PC-9 (cell line): ENCODE results near the gene BET1. TPM values are rescaled to one million over a fixed set of nuclear protein-coding genes. Genes with fewer than 3 reads are reported as not detected.

ENCODE experiments used
- BruUV-seq: library from RNA; stranded (reverse); fragments of 400-500 nt; replicated peaks from 2 replicates; lab custom pipeline; 2021; lab: Mats Ljungman, UMichigan
- CTCF ChIA-PET: fragments of 300-600 bp; sonication (Branson Sonifier 250); formaldehyde crosslinking; loops from one replicate; lab custom pipeline; 2022; ENCODE audit warnings: antibody characterized with exemption; lab: Charles Lee
- POLR2A ChIA-PET: fragments of 300-600 bp; sonication (Branson Sonifier 250); formaldehyde crosslinking; loops from one replicate; lab custom pipeline; 2022; ENCODE audit warnings: antibody characterized with exemption; ENCODE audit not compliant: unreplicated experiment; lab: Charles Lee
- DNase-seq, 2 experiments: peaks; one replicate each; pipeline versions ENCODE4 v3.0.0 to v3.0.0-alpha.2; 2015 to 2022; ENCODE audit warnings: mixed read lengths in 1 of 2
- H2AFZ ChIP-seq: fragments of 200-600 bp; sonication (generic); 2 replicates; pipeline ENCODE4 v1.8.1; 2017; ENCODE audit warnings: antibody characterized with exemption
- H3F3A ChIP-seq: fragments of 200-600 bp; sonication (generic); 2 replicates; pipeline ENCODE4 v1.8.1; 2017; ENCODE audit warnings: antibody characterized with exemption, mild to moderate bottlenecking, low read depth; ENCODE audit not compliant: insufficient read depth
- H3K27ac ChIP-seq: fragments of 200-600 bp; sonication (generic); 2 replicates; pipeline ENCODE4 v1.6.1; 2016; ENCODE audit warnings: mixed run types
- H3K27me3 ChIP-seq: fragments of 200-600 bp; sonication (generic); 2 replicates; pipeline ENCODE4 v1.6.1; 2016; ENCODE audit warnings: low read depth, mixed run types; ENCODE audit not compliant: insufficient read depth
- H3K36me3 ChIP-seq: fragments of 200-600 bp; sonication (generic); 2 replicates; pipeline ENCODE4 v1.6.1; 2016; ENCODE audit warnings: low read depth, mixed run types
- H3K4me1 ChIP-seq: fragments of 200-600 bp; sonication (generic); replicated peaks from 2 replicates; pipeline ENCODE4 v1.6.1; 2016; ENCODE audit warnings: mixed run types; ENCODE audit not compliant: insufficient read depth
- H3K4me2 ChIP-seq: fragments of 200-600 bp; sonication (generic); 2 replicates; pipeline ENCODE4 v1.6.1; 2017; ENCODE audit warnings: mixed run types
- H3K4me3 ChIP-seq: fragments of 200-600 bp; sonication (generic); 2 replicates; pipeline ENCODE4 v1.6.1; 2016; ENCODE audit warnings: mixed run types
- H3K79me2 ChIP-seq: fragments of 200-600 bp; sonication (generic); 2 replicates; pipeline ENCODE4 v1.6.1; 2017; ENCODE audit warnings: low read depth, mixed run types
- H3K9me2 ChIP-seq: fragments of 200-600 bp; sonication (generic); 2 replicates; pipeline ENCODE4 v1.8.1; 2017; ENCODE audit warnings: mild to moderate bottlenecking; ENCODE audit not compliant: insufficient read depth
- H3K9me3 ChIP-seq: fragments of 200-600 bp; sonication (generic); 2 replicates; pipeline ENCODE4 v1.8.1; 2016; ENCODE audit warnings: low read depth; ENCODE audit not compliant: insufficient read depth
- H4K20me1 ChIP-seq: fragments of 200-600 bp; sonication (generic); 2 replicates; pipeline ENCODE4 v1.8.1; 2017; ENCODE audit not compliant: insufficient read depth
- EZH2 ChIP-seq: fragments of 200-600 bp; sonication (generic); IDR thresholded peaks from 2 replicates; pipeline ENCODE4 v1.8.0; 2017; ENCODE audit warnings: antibody characterized with exemption, low read depth
- intact Hi-C: fragments of 100-400 bp; cut with micrococcal nuclease; formaldehyde crosslinking; loops from one replicate; pipeline ENCODE4 v1.10.0; 2022; ENCODE audit not compliant: unreplicated experiment
- total RNA-seq: library from RNA; stranded (reverse); gene quantifications from 2 replicates; pipeline ENCODE4 v1.2.3, GENCODE V29; 2021
- TF ChIP-seq, protein P1 (sequence below): fragments of 200-600 bp; sonication (generic); conservative IDR thresholded peaks from 2 replicates; pipeline ENCODE4 v1.6.1; 2017; ENCODE audit warnings: mixed run types, antibody characterized with exemption, mild to moderate bottlenecking, moderate library complexity

BET1 gene
- total RNA-seq, 1 experiment from 2014 or later: 43.0 TPM

DNA sequence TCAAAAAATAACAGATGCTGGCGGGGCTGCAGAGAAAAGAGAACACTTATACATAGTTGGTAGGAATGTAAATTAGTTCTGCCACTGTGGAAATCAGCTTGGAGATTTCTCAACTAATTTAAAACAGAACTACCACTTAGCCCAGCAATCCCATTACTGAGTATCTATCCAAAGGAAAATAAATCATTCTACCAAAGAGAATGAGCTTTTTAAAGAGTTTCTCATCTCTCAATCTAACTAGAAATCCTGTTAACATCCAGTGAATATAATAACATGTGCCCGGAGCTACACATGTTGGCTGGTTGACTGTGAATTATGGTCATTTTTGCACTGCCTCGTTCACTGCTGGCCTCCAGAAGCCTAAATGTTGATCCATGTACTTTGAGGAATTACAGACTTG is 39.3 kb downstream of the BET1 start:
- no peak overlapping the region for H3K27ac ChIP-seq
- CTCF ChIA-PET: no interaction called here
- POLR2A ChIA-PET: interaction anchor here (0.5 to 0.9 kb wide), 2 partner anchors 8 to 35 kb away, joined by 5 read pairs; no protein-coding TSS in a partner anchor
- H3K9me3 ChIP-seq: no peaks in the 10 kb centered on the region
- H3K79me2 ChIP-seq: no peaks in the 10 kb centered on the region
- intact Hi-C loops: no loop called here
- H4K20me1 ChIP-seq: no peaks in the 10 kb centered on the region
- no peak for DNase-seq
- BruUV-seq: no TSS peak
- H3K9me2 ChIP-seq: no peaks in the 10 kb centered on the region; the same call in 1 of the 2 replicates
- H3K4me3 ChIP-seq: no peak overlapping the region
- H3K27me3 ChIP-seq: no peaks in the 10 kb centered on the region
- H3K4me2 ChIP-seq: no peak overlapping the region
- H3F3A ChIP-seq: no peaks in the 10 kb centered on the region
- no peaks in the 10 kb centered on the region for H3K36me3 ChIP-seq
- no peak overlapping the region for H2AFZ ChIP-seq
- no peak for TF ChIP-seq EZH2
- H3K4me1 ChIP-seq: no peaks in the 10 kb centered on the region

GRCh38 chr7:93964262-93964661 is 39.9 kb downstream of the BET1 start:
- ChIA-PET CTCF (no interaction called here), POLR2A (no interaction called here)

GRCh38 chr7:93960986-93961385 is 43.2 kb downstream of the BET1 start:
- intact Hi-C loops: no loop called here
- DNase-seq: no peak

More at GRCh38 chr7:93964262-93964661, 39.9 kb downstream of the BET1 start:
- Histone ChIP-seq H3K27me3 (no peaks in the 10 kb centered on the region), H4K20me1 (no peaks in the 10 kb centered on the region), H3K4me1 (no peaks in the 10 kb centered on the region), H3K9me3 (no peaks in the 10 kb centered on the region), H3K27ac (no peak overlapping the region), H3K79me2 (no peaks in the 10 kb centered on the region), H3K4me2 (no peak overlapping the region), H2AFZ (no peak overlapping the region), H3K9me2 (no peaks in the 10 kb centered on the region; the same call in 1 of the 2 replicates), H3K4me3 (no peak overlapping the region), H3F3A (no peaks in the 10 kb centered on the region), H3K36me3 (no peaks in the 10 kb centered on the region)
- TF ChIP-seq EZH2: no peak
- TF ChIP-seq, protein P1, sequence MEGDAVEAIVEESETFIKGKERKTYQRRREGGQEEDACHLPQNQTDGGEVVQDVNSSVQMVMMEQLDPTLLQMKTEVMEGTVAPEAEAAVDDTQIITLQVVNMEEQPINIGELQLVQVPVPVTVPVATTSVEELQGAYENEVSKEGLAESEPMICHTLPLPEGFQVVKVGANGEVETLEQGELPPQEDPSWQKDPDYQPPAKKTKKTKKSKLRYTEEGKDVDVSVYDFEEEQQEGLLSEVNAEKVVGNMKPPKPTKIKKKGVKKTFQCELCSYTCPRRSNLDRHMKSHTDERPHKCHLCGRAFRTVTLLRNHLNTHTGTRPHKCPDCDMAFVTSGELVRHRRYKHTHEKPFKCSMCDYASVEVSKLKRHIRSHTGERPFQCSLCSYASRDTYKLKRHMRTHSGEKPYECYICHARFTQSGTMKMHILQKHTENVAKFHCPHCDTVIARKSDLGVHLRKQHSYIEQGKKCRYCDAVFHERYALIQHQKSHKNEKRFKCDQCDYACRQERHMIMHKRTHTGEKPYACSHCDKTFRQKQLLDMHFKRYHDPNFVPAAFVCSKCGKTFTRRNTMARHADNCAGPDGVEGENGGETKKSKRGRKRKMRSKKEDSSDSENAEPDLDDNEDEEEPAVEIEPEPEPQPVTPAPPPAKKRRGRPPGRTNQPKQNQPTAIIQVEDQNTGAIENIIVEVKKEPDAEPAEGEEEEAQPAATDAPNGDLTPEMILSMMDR: no peak
- no peak for DNase-seq
- intact Hi-C loops: no loop called here
- no TSS peak for BruUV-seq

More at GRCh38 chr7:93960986-93961385, 43.2 kb downstream of the BET1 start:
- POLR2A ChIA-PET: no interaction called here
- TF ChIP-seq, protein P1: no peak
- no peak for TF ChIP-seq EZH2
- Histone ChIP-seq H3K36me3 (no peaks in the 10 kb centered on the region), H4K20me1 (no peaks in the 10 kb centered on the region), H3K4me1 (0 out of 2 replicates have a peak, but pooled peaks cover 7% of the 10 kb centered on the region), H3K9me3 (no peaks in the 10 kb centered on the region), H3K4me3 (no peak overlapping the region), H3K79me2 (no peaks in the 10 kb centered on the region), H3F3A (no peaks in the 10 kb centered on the region), H3K4me2 (no peak overlapping the region), H3K27ac (no peak overlapping the region), H3K9me2 (no peaks in the 10 kb centered on the region; the same call in 1 of the 2 replicates), H3K27me3 (no peaks in the 10 kb centered on the region), H2AFZ (no peak overlapping the region)
- CTCF ChIA-PET: no interaction called here
- no TSS peak for BruUV-seq
